Measurements from ENCODE around the gene RPTOR.

GRCh38 chr17:80630560-80631120, 86.0 kb downstream of the RPTOR start:
- no peak for TF ChIP-seq CTCF (IDR thresholded peaks at IDR 0.05; ENCODE audit: low read length)
- TF ChIP-seq EZH2 (IDR thresholded peaks at IDR 0.05; ENCODE audit: borderline replicate concordance, low read length) = no peak

All from OCI-LY1 (cell line).